Occipital lobe (tissue), 2 donors: ENCODE results near the gene FLOT2. TPM values are rescaled to one million over a fixed set of nuclear protein-coding genes. Genes with fewer than 3 reads are reported as not detected.
"Not testable (repeated sequence)": the region's sequence is repeated elsewhere in the genome, so short reads cannot be mapped to it uniquely, and the experiment has no call there.

Experiments
- DNase-seq: peaks from one replicate; lab custom pipeline; 2025; lab: John Stamatoyannopoulos, UW
- total RNA-seq: library from RNA; depleted of rRNA; stranded (reverse); fragments of >200 nt; gene quantifications from one replicate; pipeline ENCODE4 v1.2.3, GENCODE V29; 2014

The FLOT2 gene
- total RNA-seq, 1 donor from 2014 or later: 20.0 TPM

DNA sequence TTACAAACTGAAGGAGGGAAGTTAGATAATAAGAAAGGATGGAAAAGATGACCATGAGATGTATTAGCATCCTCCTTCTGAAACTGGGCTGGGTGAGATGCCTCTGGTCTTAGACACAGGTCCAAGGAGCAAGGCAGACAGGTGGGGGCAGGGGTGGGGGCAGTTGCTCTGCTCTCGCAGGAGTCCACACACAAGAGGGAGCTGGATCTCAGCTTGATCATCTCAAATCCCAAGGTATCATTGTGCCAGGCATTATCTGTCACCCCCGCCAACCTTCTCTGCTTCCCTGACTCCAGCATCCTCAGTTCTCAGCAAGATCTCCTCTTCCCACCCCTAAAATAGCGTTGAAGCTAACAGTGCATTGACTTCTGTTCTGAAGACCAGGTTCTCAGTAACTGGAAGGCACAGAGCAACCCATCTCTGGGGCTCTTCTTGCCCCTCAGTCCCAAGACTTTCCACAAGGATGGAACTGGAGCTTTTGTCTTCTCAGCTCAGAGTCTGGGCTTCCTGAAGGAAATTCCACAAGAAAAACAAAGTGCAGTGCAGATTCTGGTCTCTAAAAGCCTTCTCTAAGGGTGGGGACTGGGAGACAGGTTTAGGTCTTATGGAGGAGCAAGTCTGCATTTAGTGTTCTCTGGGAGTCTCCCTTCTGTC, 1.6 kb downstream of the FLOT2 start:
- DNase-seq: no peak

DNA sequence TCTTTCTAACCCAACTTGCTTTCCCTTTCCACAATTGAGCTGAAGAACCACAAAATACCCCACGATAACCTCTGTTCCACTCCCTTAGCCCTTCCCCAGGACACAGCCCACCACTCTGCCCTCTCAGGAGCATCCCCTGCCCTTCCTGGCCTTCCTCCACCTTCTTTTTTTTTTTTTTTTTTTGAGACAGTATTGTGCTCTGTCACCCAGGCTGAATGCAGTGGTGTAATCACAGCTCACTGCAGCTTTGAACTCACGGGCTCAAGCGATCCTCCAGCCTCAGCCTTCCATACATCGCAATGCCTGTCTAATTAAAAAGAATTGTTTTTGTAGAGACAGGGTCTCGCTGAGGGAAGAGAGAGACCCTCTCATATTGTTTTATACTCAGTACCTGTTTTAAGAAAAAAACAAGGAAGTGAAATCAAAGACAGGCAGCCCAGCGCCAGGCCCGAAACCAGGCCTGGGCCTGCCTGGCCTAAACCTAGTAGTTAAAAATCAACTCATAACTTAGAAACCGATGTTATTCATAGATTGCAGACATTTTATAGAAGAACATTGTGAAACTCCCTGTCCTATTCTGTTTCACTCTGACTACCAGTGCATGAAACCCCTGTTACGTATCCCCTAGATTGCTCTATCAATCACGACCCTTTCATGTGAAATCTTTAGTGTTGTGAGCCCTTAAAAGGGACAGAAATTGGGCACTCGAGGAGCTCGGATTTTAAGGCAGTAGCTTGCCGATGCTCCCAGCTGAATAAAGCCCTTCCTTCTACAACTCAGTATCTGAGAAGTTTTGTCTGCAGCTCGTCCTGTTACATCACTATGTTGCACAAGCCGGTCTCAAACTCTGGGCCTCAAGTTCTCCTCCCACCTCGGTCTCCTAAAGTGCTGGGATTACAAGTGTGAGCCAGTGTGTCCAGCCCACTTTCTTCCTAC, 4.0 kb downstream of the FLOT2 start:
- DNase-seq: not testable (repeated sequence)

- DNase-seq: no peak
Observed at GRCh38 chr17:28892024-28892423, 5.5 kb downstream of the FLOT2 start.

DNA sequence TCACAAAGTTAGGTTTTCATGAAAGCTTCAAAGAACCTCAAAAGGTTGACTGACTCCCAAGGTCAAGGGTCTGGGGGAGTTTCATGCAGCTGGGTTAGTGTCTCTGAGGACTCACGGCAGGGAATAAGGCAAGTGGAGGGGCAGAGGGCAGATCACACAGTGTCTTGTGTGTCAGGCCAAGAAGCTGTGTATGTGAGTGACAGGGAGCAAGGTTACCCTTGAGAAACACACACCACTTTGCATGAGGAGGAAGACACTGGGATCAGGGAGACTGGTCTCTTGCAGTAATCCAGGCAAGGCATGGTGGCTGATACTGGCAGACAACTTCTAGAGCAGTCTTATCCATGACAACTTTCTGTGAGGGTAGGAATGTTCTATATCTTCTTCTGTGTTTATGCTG, 6.3 kb downstream of the FLOT2 start:
- no peak for DNase-seq

- DNase-seq: no peak
Observed at GRCh38 chr17:28889996-28890395, 7.5 kb downstream of the FLOT2 start.

DNA sequence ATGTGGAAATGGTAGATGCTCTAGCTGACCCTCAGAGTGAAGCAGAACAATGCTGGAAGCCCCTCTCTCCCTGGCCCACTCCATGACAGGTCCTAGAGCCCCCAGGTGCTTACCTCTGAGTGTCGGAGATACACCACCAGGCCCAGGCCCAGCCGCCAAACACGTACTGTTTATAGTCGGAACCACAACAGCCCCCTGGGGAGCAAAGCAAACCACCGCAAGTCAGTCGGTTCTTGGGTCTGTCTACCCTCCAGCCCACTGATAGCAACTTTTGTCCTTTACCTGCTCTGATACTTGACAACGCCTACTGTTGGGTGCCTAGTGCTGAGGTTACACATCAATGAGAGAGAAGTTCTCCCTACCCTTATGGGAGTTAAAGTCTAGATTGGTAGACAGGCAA, 8.7 kb downstream of the FLOT2 start:
- no peak for DNase-seq

DNA sequence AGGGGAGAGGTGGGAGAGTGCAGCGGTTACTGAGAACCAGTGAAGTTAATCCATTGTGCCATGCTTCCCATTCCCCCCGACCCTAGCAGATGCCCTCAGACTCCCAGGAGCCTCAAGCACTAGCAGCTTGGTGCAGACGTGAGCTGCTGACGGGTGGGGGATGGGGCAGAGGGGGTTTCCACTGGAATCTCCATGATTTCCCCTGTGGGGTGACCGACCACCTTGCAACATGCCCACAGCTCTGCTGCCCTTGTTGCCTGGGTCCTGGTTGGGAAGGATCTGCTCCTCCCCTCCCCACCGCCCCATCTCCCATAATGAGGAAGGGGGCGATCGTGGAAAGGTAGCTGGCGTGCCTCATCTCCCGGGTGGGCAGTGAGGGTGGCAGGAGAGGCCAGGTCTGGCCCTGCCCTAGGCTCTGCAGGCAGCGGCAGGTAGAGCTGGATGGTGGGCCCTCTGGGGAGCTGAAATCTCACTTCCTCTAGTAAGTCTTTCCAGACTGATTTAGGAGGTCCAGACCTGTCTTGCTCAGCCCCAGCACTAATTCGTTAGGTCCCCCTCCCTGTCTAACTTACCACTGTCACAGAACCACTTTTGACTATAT, 9.6 kb downstream of the FLOT2 start:
- DNase-seq: no peak

DNA sequence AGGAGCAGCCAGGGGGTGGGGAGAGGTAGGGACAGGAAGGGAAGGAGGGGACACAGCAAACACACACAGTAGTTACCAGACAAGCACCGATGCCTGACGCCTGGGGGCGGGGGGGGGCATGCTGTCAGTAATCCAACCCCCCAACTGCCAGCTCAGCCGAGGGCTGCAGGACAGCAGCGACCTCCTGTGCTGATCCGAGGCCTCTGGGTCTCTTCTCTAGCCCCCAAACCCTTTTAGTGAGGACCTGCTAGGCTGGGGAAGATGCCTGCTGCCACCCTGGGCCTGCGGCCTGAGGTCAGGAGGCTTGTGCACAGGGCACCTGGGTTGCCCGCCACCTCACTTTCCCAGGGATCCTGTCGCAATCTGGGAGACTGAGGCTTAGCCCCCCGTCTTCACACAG, 11.6 kb downstream of the FLOT2 start:
- no peak for DNase-seq

- no peak for DNase-seq
Observed at GRCh38 chr17:28885363-28885762, 12.2 kb downstream of the FLOT2 start.

GRCh38 chr17:28883967-28884702, 13.4 kb downstream of the FLOT2 start:
- no peak for DNase-seq

GRCh38 chr17:28882154-28882895, 15.2 kb downstream of the FLOT2 start:
- no peak for DNase-seq

- no peak for DNase-seq
Observed at GRCh38 chr17:28881533-28882056, 15.9 kb downstream of the FLOT2 start.

DNA sequence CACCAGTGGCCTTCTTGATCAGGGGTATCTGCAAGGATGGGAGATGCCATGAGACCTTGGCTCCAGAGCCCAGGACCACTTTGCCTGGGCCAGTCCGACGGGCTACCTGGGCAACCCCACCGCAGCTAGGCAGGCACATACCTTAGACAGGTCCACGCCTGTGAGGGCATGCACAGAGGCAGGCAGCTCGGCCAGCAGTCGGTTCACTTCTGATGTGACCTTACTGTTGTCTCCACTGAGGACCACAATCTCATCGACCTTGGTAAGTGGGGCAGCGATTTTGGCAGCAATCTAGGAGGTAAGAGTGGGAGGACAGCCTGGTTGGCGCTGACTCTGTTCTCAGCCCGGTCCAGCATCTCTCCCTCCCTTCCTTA, 17.0 kb downstream of the FLOT2 start:
- DNase-seq: no peak

- DNase-seq: no peak
Observed at GRCh38 chr17:28879886-28880571, 17.5 kb downstream of the FLOT2 start.

DNA sequence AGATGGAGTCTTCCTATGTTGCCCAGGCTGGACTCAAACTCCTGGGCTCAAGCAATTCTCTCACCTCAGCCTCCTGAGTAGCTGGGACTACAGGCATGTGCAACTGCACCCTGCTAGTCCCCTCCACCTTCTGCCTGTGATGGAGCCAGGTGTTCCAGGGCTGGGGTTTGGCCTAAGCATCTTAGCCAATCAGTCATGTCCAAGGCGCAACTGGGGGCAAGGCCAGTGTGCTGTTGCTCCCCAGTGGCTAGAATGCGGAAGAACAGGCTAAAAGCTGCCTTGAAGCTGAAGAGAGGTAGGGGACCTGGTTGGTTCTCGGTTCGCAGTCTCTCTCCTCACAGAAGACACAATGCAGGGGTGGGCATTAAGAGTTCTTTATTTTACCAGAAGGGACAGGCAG, 18.6 kb downstream of the FLOT2 start:
- DNase-seq: no peak

GRCh38 chr17:28878158-28878910, 19.2 kb downstream of the FLOT2 start:
- no peak for DNase-seq

DNA sequence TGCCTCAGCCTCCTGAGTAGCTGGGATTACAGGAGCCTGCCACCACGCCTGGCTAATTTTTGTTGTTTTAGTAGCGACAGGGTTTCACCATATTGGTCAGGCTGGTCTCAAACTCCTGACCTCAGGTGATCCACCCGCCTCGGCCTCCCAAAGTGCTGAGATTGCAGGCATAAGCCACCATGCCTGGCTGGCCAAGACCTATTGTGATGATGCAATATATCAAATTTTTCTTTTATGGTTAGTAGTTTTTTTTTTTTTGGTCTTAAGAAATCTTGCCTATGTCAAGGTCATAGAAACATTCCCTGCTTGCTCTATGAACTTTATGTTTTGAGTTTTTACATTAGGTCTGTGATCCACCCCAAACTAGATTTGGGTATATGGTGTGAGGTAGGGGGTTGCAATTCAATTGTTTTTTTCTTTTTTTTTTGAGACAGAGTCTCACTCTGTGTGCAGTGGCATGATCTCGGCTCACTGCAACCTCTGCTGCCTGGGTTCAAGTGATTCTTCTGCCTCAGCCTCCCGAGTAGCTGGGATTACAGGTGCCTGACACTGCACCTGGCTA, 20.3 kb downstream of the FLOT2 start:
- not testable (repeated sequence) for DNase-seq

GRCh38 chr17:28875848-28876550, 21.5 kb downstream of the FLOT2 start:
- no peak for DNase-seq
